Measurements from ENCODE around the gene INSL3. TPM values are rescaled to one million over a fixed set of nuclear protein-coding genes. Genes with fewer than 3 reads are reported as not detected.

The INSL3 gene
- total and polyA plus RNA-seq, 2 donors (not counting 1 experiment from before 2014, with no cell fraction given), result 3.4 to 3.6 TPM

DNA sequence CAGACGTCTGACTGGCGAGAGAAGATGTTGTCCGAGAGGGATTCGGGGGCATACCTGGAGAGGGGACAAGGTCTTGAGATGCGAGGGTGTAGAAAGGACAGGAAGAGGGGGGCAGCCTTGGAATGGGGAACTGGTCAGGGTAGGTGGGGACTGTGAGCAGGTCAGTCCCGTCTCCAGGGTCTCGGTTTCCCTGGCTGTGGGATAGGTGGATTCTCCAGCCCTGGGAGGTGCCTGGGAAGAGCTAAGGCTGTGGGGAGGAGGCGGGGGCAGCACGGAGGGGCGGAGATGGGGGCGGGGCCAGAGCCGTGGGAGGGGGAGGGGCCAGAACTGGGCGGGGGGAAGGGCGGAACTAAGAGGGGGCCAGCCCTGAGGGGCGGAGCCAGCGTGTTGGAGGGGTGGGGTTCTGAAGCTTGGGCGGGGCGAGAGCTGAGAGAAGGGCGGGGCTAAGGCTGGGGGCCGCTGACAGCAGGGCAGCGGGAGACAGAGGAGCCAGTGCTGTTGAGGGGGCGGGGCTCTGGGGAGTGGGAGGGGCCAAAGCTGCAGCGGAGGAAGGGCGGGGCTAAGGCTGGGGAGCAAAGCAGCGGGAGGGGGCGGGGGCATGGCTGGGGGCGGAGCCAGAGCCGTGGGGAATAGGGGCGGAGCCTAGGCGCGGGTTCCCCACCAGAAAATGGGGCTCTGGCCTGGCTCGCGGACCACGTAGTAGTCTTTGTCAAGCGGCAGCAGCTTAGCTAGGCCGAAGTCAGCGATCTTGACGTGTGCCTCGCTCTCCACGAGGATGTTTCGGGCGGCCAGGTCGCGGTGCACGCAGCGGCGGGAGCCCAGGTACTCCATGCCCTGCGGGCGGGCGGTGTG is 9.5 kb upstream of the INSL3 start:
- Mint-ChIP-seq H3K4me1 (no peaks in the 10 kb centered on the region), H3K27ac (no peak overlapping the region), H3K9me3 (ENCODE audit: insufficient read depth) (no peaks in the 10 kb centered on the region), H3K27me3 (no peaks in the 10 kb centered on the region), H3K4me3 (no peak overlapping the region)
- no peak overlapping the region for H2AFZ ChIP-seq (ENCODE audit: insufficient read depth, low read depth, low read length, poor library complexity, severe bottlenecking)
- H3K4me1 ChIP-seq (ENCODE audit: control insufficient read depth in 2 of 2, insufficient read depth in 2 of 2, low read length in 2 of 2), result no peaks in the 10 kb centered on the region
- POLR2A ChIA-PET, result interaction anchor here (1.0 kb wide), 1 partner anchor 17 kb away, joined by 11 read pairs; the partner anchor contains the start of gene JAK3
- TF ChIP-seq EZH2 (IDR thresholded peaks at IDR 0.05; ENCODE audit: borderline replicate concordance, insufficient read depth, low read depth, low read length, poor library complexity, severe bottlenecking) (no peak), CTCF (IDR thresholded peaks at IDR 0.05) (no peak)
- WGBS (ENCODE audit: insufficient coverage), result 94% methylated on average over 44 of the region's 50 CpGs
- peaks cover 28% of the 10 kb centered on the region for H4K20me1 ChIP-seq (ENCODE audit: control insufficient read depth, insufficient read depth, low read length, poor library complexity, severe bottlenecking)
- H3K36me3 ChIP-seq (replicated peaks in 1 of 2; ENCODE audit: control extremely low read depth in 1 of 2, control insufficient read depth in 1 of 2, extremely low read depth in 1 of 2, insufficient read depth in 2 of 2, low read length in 1 of 2), result peaks cover 1 to 65% of the 10 kb centered on the region in 2 experiments
- H3K4me3 ChIP-seq (ENCODE audit: control extremely low read depth in 1 of 5, extremely low read depth in 1 of 5, insufficient read depth in 1 of 5, low read depth in 2 of 5, low read length in 4 of 5), result no peak overlapping the region
- H3K4me2 ChIP-seq (replicated peaks; ENCODE audit: low read depth, low read length, poor library complexity, severe bottlenecking), result no peak overlapping the region
- no peaks in the 10 kb centered on the region for H3K27me3 ChIP-seq (replicated peaks in 1 of 4; ENCODE audit: control extremely low read depth in 1 of 4, control insufficient read depth in 3 of 4, insufficient read depth in 4 of 4, low read length in 3 of 4)
- H3K79me2 ChIP-seq (ENCODE audit: control insufficient read depth, insufficient read depth, low read length), result peaks cover 2% of the 10 kb centered on the region
- peaks cover 0 to 7% (median 0%) of the 10 kb centered on the region in 3 donors for H3K9me3 ChIP-seq (ENCODE audit: control extremely low read depth in 1 of 3, control insufficient read depth in 2 of 3, insufficient read depth in 1 of 3, low read length in 2 of 3)
- H3K27ac ChIP-seq (ENCODE audit: low read length in 2 of 2), result no peak overlapping the region
- intact Hi-C loops (cut with micrococcal nuclease), result no loop called here
- peak; percentile 38 for DNase-seq
- H3K9ac ChIP-seq (ENCODE audit: low read length), result no peak overlapping the region
- peak; percentile 46 for ATAC-seq (ENCODE audit: low read depth)
- CTCF ChIA-PET, result interaction anchor here (1.2 kb wide), 1 partner anchor 127 kb away, joined by 3 read pairs; no protein-coding TSS in a partner anchor
